Measurements from ENCODE around the gene DHX36. TPM values are rescaled to one million over a fixed set of nuclear protein-coding genes. Genes with fewer than 3 reads are reported as not detected.

Gene DHX36
- polyA plus RNA-seq, 3 donors = 4.7 to 31.5 (median 5.7) TPM

- H3K4me3 ChIP-seq (replicated peaks in 1 of 3; ENCODE audit: low read depth in 2 of 3, low read length in 3 of 3) = no peak overlapping the region
- H3K27me3 Mint-ChIP-seq (ENCODE audit: low read depth in 3 of 3) = no peaks in the 10 kb centered on the region
- H3K9me3 Mint-ChIP-seq = peaks cover 0 to 2% (median 1%) of the 10 kb centered on the region in 7 donors
- 86% methylated on average over 2 of the region's 2 CpGs for WGBS (ENCODE audit: insufficient coverage)
- TF ChIP-seq, protein P1, sequence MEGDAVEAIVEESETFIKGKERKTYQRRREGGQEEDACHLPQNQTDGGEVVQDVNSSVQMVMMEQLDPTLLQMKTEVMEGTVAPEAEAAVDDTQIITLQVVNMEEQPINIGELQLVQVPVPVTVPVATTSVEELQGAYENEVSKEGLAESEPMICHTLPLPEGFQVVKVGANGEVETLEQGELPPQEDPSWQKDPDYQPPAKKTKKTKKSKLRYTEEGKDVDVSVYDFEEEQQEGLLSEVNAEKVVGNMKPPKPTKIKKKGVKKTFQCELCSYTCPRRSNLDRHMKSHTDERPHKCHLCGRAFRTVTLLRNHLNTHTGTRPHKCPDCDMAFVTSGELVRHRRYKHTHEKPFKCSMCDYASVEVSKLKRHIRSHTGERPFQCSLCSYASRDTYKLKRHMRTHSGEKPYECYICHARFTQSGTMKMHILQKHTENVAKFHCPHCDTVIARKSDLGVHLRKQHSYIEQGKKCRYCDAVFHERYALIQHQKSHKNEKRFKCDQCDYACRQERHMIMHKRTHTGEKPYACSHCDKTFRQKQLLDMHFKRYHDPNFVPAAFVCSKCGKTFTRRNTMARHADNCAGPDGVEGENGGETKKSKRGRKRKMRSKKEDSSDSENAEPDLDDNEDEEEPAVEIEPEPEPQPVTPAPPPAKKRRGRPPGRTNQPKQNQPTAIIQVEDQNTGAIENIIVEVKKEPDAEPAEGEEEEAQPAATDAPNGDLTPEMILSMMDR (IDR thresholded peaks at IDR 0.05) = no peak
- H2AFZ ChIP-seq (ENCODE audit: insufficient read depth, low read depth, low read length, poor library complexity, severe bottlenecking) = no peak overlapping the region
- H3K9ac ChIP-seq (ENCODE audit: insufficient read depth, low read length, poor library complexity, severe bottlenecking) = no peak overlapping the region
- H3K27me3 ChIP-seq (ENCODE audit: control insufficient read depth in 2 of 2, insufficient read depth in 2 of 2, low read length in 2 of 2) = no peaks in the 10 kb centered on the region
- H3K36me3 Mint-ChIP-seq = peaks cover 60 to 80% of the 10 kb centered on the region in 2 donors
- no peak for DNase-seq
- H3K36me3 ChIP-seq (replicated peaks in 1 of 2; ENCODE audit: control insufficient read depth in 1 of 2, insufficient read depth in 2 of 2, low read length in 2 of 2) = peaks cover 72 to 92% of the 10 kb centered on the region in 2 donors
- no peak overlapping the region for H3K4me3 Mint-ChIP-seq
- intact Hi-C loops (cut with micrococcal nuclease) = no loop called here
- no peaks in the 10 kb centered on the region for H3K79me2 ChIP-seq (ENCODE audit: insufficient read depth, low read length)
- H3K27ac ChIP-seq (ENCODE audit: low read depth in 1 of 2, low read length in 2 of 2) = no peak overlapping the region
- no peak overlapping the region for H3K27ac Mint-ChIP-seq
- no peaks in the 10 kb centered on the region for H3K9me3 ChIP-seq (replicated peaks in 1 of 2; ENCODE audit: control insufficient read depth in 1 of 2, insufficient read depth in 1 of 2, low read length in 2 of 2)
- no peaks in the 10 kb centered on the region for H3K4me1 ChIP-seq (ENCODE audit: control insufficient read depth in 1 of 2, insufficient read depth in 2 of 2, low read length in 2 of 2)
- H3K4me2 ChIP-seq (replicated peaks; ENCODE audit: extremely low read depth, low read length, poor library complexity, severe bottlenecking) = no peak overlapping the region
- no peaks in the 10 kb centered on the region for H3K4me1 Mint-ChIP-seq
- H4K20me1 ChIP-seq (ENCODE audit: insufficient read depth, low read length) = no peaks in the 10 kb centered on the region
These were observed 50.9 kb downstream of the DHX36 start for GRCh38 chr3:154273381-154273780.

DNA sequence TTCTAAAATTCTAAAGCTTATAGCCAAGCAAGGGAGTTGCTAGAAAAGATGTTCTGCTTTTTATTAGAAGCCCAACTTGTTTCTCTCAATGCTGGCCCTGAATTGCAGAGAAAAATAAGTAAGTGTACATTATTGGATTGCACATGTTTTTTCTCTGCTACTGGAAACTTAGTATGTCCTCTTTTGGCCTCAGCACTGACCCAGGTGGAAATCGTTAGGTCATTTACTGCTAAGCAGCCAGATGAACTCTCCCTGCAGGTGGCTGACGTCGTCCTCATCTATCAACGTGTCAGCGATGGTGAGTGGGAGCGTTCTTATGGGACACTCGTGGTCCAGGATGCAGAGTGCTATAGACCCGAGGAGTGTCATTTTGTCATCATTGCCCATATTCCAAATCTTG, 69.8 kb downstream of the DHX36 start:
- WGBS (ENCODE audit: insufficient coverage) = 95% methylated on average over 3 of the region's 8 CpGs
- Histone ChIP-seq H3K4me1 (ENCODE audit: control insufficient read depth in 1 of 2, insufficient read depth in 2 of 2, low read length in 2 of 2) (no peaks in the 10 kb centered on the region), H4K20me1 (ENCODE audit: insufficient read depth, low read length) (no peaks in the 10 kb centered on the region), H3K4me2 (replicated peaks; ENCODE audit: extremely low read depth, low read length, poor library complexity, severe bottlenecking) (no peak overlapping the region), H3K4me3 (replicated peaks in 1 of 3; ENCODE audit: low read depth in 2 of 3, low read length in 3 of 3) (no peak overlapping the region), H3K36me3 (replicated peaks in 1 of 2; ENCODE audit: control insufficient read depth in 1 of 2, insufficient read depth in 2 of 2, low read length in 2 of 2) (peaks cover 68 to 77% of the 10 kb centered on the region in 2 donors), H3K79me2 (ENCODE audit: insufficient read depth, low read length) (no peaks in the 10 kb centered on the region), H3K27ac (ENCODE audit: low read depth in 1 of 2, low read length in 2 of 2) (no peak overlapping the region), H3K9me3 (replicated peaks in 1 of 2; ENCODE audit: control insufficient read depth in 1 of 2, insufficient read depth in 1 of 2, low read length in 2 of 2) (no peaks in the 10 kb centered on the region), H3K27me3 (ENCODE audit: control insufficient read depth in 2 of 2, insufficient read depth in 2 of 2, low read length in 2 of 2) (no peaks in the 10 kb centered on the region), H2AFZ (ENCODE audit: insufficient read depth, low read depth, low read length, poor library complexity, severe bottlenecking) (no peak overlapping the region), H3K9ac (ENCODE audit: insufficient read depth, low read length, poor library complexity, severe bottlenecking) (no peak overlapping the region)
- Mint-ChIP-seq H3K36me3 (peaks cover 56 to 67% of the 10 kb centered on the region in 2 donors), H3K9me3 (no peaks in the 10 kb centered on the region), H3K27ac (no peak overlapping the region), H3K4me1 (peaks cover 2% of the 10 kb centered on the region), H3K4me3 (no peak overlapping the region), H3K27me3 (ENCODE audit: low read depth in 3 of 3) (no peaks in the 10 kb centered on the region)
- intact Hi-C loops (cut with micrococcal nuclease) = loop anchor here in 1 of 2 donors (5.0 kb wide), 2 partner anchors 212 to 1232 kb away; no protein-coding TSS in a partner anchor
- DNase-seq = no peak
- TF ChIP-seq, protein P1 (IDR thresholded peaks at IDR 0.05) = no peak

Measured in CD14-positive monocyte (primary cell).